HL-60 (cell line): ENCODE measurements around the gene LRRC49.

Experiments
- CTCF ChIP-seq: IDR thresholded peaks from one replicate; pipeline ENCODE4 v1.5.1; 2011; ENCODE audit warnings: low read length, control low read depth, inconsistent platforms; ENCODE audit not compliant: insufficient read depth
- POLR2AphosphoS5 ChIP-seq: IDR thresholded peaks from 2 replicates; pipeline ENCODE4 v1.6.1; 2012; ENCODE audit warnings: low read depth
- REST ChIP-seq: IDR thresholded peaks from 2 replicates; pipeline ENCODE4 v1.6.1; 2012; ENCODE audit warnings: low read depth; ENCODE audit not compliant: insufficient replicate concordance
- SPI1 ChIP-seq: IDR thresholded peaks from 2 replicates; pipeline ENCODE4 v1.6.1; 2012; ENCODE audit warnings: low read depth, mild to moderate bottlenecking, borderline replicate concordance

- no peak for TF ChIP-seq CTCF
- no peak for TF ChIP-seq POLR2AphosphoS5
- no peak for TF ChIP-seq REST
- no peak for TF ChIP-seq SPI1
Measured at GRCh38 chr15:70964686-70965085, 72.1 kb downstream of the LRRC49 start.
